ENCODE results near the gene XPC.

The XPC gene

DNA sequence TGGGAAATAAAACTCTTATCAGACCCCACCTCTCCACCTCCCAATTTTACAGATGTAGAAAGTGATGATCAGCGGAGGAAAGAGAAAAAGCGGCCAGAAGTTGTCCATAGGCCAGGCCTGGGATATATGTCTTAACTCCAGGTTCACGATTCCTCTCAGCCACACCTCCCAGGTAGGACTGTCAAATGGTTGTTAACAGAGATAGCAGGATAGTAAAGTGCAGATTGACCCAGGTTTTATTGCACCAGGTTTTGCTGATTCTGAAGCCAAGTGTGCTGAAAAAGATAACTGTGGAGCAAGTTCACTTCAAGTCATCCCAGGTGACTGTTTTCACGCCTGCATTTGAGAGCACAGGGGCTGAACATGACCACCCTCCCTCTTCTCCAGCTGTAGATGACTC is 36.4 kb upstream of the XPC start:
- H3K27me3 ChIP-seq (ENCODE audit: insufficient read depth, low read length), result no peaks in the 10 kb centered on the region
- H3K9ac ChIP-seq (ENCODE audit: low read length), result no peak overlapping the region
- no peak overlapping the region for H2AFZ ChIP-seq (ENCODE audit: low read length)
- no peak overlapping the region for H3K27ac ChIP-seq (ENCODE audit: low read depth, low read length, poor library complexity, severe bottlenecking)
- H3K9me3 ChIP-seq (ENCODE audit: low read length), result no peaks in the 10 kb centered on the region
- no peak overlapping the region for H3K4me3 ChIP-seq (ENCODE audit: low read depth, low read length, poor library complexity, severe bottlenecking)
- no peaks in the 10 kb centered on the region for H3F3A ChIP-seq (ENCODE audit: insufficient read depth, low read length)
- no peaks in the 10 kb centered on the region for H3K4me1 ChIP-seq (ENCODE audit: insufficient read depth, low read length, severe bottlenecking)
- H3K4me2 ChIP-seq (ENCODE audit: low read length), result no peak overlapping the region
- H4K20me1 ChIP-seq (ENCODE audit: insufficient read depth, low read length), result no peaks in the 10 kb centered on the region
- H3K79me2 ChIP-seq (ENCODE audit: insufficient read depth, low read length), result no peaks in the 10 kb centered on the region
- no peaks in the 10 kb centered on the region for H3K9me2 ChIP-seq (ENCODE audit: low read depth, low read length)
- TF ChIP-seq EZH2 (IDR thresholded peaks at IDR 0.05; ENCODE audit: borderline replicate concordance, low read length), result no peak
- TF ChIP-seq, protein P1, sequence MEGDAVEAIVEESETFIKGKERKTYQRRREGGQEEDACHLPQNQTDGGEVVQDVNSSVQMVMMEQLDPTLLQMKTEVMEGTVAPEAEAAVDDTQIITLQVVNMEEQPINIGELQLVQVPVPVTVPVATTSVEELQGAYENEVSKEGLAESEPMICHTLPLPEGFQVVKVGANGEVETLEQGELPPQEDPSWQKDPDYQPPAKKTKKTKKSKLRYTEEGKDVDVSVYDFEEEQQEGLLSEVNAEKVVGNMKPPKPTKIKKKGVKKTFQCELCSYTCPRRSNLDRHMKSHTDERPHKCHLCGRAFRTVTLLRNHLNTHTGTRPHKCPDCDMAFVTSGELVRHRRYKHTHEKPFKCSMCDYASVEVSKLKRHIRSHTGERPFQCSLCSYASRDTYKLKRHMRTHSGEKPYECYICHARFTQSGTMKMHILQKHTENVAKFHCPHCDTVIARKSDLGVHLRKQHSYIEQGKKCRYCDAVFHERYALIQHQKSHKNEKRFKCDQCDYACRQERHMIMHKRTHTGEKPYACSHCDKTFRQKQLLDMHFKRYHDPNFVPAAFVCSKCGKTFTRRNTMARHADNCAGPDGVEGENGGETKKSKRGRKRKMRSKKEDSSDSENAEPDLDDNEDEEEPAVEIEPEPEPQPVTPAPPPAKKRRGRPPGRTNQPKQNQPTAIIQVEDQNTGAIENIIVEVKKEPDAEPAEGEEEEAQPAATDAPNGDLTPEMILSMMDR (IDR thresholded peaks at IDR 0.05; ENCODE audit: low read length), result no peak
- H3K36me3 ChIP-seq (ENCODE audit: insufficient read depth, low read length), result no peaks in the 10 kb centered on the region

DNA sequence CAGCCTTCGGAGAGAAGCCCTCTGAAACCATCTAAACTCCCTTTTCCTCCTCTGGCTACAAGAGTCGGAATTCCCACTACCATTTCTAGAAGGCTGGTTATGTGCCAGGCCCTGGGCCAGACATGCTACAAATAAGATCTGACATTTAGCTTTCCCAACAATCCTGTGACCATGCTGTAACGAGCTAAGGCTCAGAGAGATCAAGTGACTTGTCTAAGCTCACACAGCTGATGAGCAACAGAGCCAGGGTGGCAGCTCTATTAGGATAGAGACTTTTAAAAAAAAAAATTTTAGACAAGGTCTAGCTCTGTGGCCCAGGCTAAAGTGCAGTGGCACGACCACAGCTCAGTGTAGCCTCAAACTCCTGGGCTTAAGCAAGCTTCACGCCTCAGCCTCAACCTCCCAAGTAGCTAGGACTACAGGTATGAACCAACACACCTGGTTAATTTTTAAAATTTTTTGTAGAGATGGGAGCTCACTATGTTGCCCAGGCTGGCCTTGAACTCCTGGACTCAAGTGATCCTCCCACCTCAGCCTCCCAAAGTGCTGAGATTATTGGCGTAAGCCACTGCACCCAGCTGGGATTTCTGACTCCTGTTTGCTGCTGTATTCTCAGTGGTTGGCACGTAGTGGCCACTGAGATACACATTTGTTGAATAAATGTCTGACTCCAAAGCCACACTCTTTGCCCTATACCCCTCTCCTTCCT is 34.8 kb upstream of the XPC start:
- no peaks in the 10 kb centered on the region for H4K20me1 ChIP-seq (ENCODE audit: insufficient read depth, low read length)
- H3K4me2 ChIP-seq (ENCODE audit: low read length), result no peak overlapping the region
- no peaks in the 10 kb centered on the region for H3F3A ChIP-seq (ENCODE audit: insufficient read depth, low read length)
- H3K9ac ChIP-seq (ENCODE audit: low read length), result no peak overlapping the region
- H2AFZ ChIP-seq (ENCODE audit: low read length), result no peak overlapping the region
- no peak for TF ChIP-seq EZH2 (IDR thresholded peaks at IDR 0.05; ENCODE audit: borderline replicate concordance, low read length)
- TF ChIP-seq, protein P1 (IDR thresholded peaks at IDR 0.05; ENCODE audit: low read length), result no peak
- no peaks in the 10 kb centered on the region for H3K36me3 ChIP-seq (ENCODE audit: insufficient read depth, low read length)
- H3K79me2 ChIP-seq (ENCODE audit: insufficient read depth, low read length), result no peaks in the 10 kb centered on the region
- H3K27me3 ChIP-seq (ENCODE audit: insufficient read depth, low read length), result no peaks in the 10 kb centered on the region
- no peaks in the 10 kb centered on the region for H3K9me2 ChIP-seq (ENCODE audit: low read depth, low read length)
- H3K4me1 ChIP-seq (ENCODE audit: insufficient read depth, low read length, severe bottlenecking), result no peaks in the 10 kb centered on the region
- H3K9me3 ChIP-seq (ENCODE audit: low read length), result no peaks in the 10 kb centered on the region
- H3K27ac ChIP-seq (ENCODE audit: low read depth, low read length, poor library complexity, severe bottlenecking), result no peak overlapping the region
- no peak overlapping the region for H3K4me3 ChIP-seq (ENCODE audit: low read depth, low read length, poor library complexity, severe bottlenecking)

DNA sequence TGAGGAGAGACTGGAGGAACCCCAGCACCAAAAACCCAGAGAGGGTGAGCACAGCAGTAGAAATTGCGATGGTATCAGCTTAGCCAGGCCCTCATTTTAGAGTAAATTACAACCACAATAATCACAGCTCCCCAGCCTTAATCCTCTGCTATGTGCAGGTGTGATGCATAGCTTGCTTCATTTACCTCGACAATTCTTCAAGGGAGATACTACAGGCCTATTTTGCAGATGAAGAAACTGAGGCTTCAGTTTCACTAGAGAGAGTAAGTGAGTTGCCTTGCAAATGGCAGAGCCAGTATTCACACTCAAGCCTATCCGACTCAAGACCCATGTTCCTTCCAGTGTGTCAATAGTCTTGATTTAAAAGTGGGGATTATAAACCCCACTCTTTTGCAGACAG is 33.6 kb upstream of the XPC start:
- no peaks in the 10 kb centered on the region for H3F3A ChIP-seq (ENCODE audit: insufficient read depth, low read length)
- H3K9me2 ChIP-seq (ENCODE audit: low read depth, low read length), result no peaks in the 10 kb centered on the region
- H2AFZ ChIP-seq (ENCODE audit: low read length), result no peak overlapping the region
- TF ChIP-seq, protein P1 (IDR thresholded peaks at IDR 0.05; ENCODE audit: low read length), result no peak
- TF ChIP-seq EZH2 (IDR thresholded peaks at IDR 0.05; ENCODE audit: borderline replicate concordance, low read length), result no peak
- no peaks in the 10 kb centered on the region for H3K27me3 ChIP-seq (ENCODE audit: insufficient read depth, low read length)
- H3K9me3 ChIP-seq (ENCODE audit: low read length), result no peaks in the 10 kb centered on the region
- H3K9ac ChIP-seq (ENCODE audit: low read length), result no peak overlapping the region
- H3K36me3 ChIP-seq (ENCODE audit: insufficient read depth, low read length), result no peaks in the 10 kb centered on the region
- H3K4me2 ChIP-seq (ENCODE audit: low read length), result no peak overlapping the region
- H3K27ac ChIP-seq (ENCODE audit: low read depth, low read length, poor library complexity, severe bottlenecking), result no peak overlapping the region
- no peaks in the 10 kb centered on the region for H4K20me1 ChIP-seq (ENCODE audit: insufficient read depth, low read length)
- no peaks in the 10 kb centered on the region for H3K4me1 ChIP-seq (ENCODE audit: insufficient read depth, low read length, severe bottlenecking)
- no peaks in the 10 kb centered on the region for H3K79me2 ChIP-seq (ENCODE audit: insufficient read depth, low read length)
- H3K4me3 ChIP-seq (ENCODE audit: low read depth, low read length, poor library complexity, severe bottlenecking), result no peak overlapping the region
